ENCODE measurements around the gene QDPR. TPM values are rescaled to one million over a fixed set of nuclear protein-coding genes. Genes with fewer than 3 reads are reported as not detected.

Gene QDPR
- total and polyA plus RNA-seq, 10 of the 15 experiments (the other 5 are each of a cell fraction or from before 2014, with no cell fraction given), result 3.0 to 27.7 (median 11.8) TPM

DNA sequence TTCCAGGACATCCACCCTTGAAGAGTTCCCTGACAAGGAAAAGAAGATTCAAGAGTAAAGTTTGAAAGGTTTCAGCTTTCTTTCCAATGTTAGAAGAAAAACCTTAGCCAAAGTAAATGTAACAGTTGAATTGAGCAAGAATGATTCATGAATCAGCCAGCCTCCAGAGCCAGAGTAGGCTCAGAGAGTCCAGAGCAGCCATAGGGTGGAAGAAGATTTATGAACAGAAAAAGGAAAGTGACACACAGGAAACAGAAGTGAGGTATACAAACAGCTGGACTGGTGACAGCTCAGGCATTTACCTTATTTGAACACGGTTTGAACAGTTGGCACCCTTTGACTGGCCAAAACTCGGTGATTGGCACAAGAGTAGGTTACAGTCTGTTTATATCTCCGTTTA is 63.2 kb downstream of the QDPR start:
- SMC1A ChIA-PET (ENCODE audit: uncharacterized antibody, unreplicated experiment), result interaction anchor here (0.6 to 4.1 kb wide), 6 partner anchors 17 to 125 kb away, joined by 3 to 63 read pairs (median 9); no protein-coding TSS in a partner anchor
- WGBS (ENCODE audit: insufficient coverage, insufficient replicate concordance, low lambda C conversion rate, missing lambda C conversion rate), result 3% methylated on average over 3 of the region's 3 CpGs
- CTCF ChIA-PET, result interaction anchor here (1.0 to 5.6 kb wide), 16 partner anchors 9 to 657 kb away, joined by 3 to 86 read pairs (median 10); no protein-coding TSS in a partner anchor
- intact Hi-C loops (cut with micrococcal nuclease; ENCODE audit: unreplicated experiment), result loop anchor here (5.0 to 10.0 kb wide), 3 partner anchors 271 to 1164 kb away; no protein-coding TSS in a partner anchor
- no peak for TF ChIP-seq MTA2 (IDR thresholded peaks at IDR 0.05; ENCODE audit: low read depth)
- TF ChIP-seq, protein P1, sequence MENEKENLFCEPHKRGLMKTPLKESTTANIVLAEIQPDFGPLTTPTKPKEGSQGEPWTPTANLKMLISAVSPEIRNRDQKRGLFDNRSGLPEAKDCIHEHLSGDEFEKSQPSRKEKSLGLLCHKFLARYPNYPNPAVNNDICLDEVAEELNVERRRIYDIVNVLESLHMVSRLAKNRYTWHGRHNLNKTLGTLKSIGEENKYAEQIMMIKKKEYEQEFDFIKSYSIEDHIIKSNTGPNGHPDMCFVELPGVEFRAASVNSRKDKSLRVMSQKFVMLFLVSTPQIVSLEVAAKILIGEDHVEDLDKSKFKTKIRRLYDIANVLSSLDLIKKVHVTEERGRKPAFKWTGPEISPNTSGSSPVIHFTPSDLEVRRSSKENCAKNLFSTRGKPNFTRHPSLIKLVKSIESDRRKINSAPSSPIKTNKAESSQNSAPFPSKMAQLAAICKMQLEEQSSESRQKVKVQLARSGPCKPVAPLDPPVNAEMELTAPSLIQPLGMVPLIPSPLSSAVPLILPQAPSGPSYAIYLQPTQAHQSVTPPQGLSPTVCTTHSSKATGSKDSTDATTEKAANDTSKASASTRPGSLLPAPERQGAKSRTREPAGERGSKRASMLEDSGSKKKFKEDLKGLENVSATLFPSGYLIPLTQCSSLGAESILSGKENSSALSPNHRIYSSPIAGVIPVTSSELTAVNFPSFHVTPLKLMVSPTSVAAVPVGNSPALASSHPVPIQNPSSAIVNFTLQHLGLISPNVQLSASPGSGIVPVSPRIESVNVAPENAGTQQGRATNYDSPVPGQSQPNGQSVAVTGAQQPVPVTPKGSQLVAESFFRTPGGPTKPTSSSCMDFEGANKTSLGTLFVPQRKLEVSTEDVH (IDR thresholded peaks at IDR 0.05; ENCODE audit: low read depth, partially characterized antibody), result no peak
- no peaks in the 10 kb centered on the region for H3K79me2 ChIP-seq (ENCODE audit: control insufficient read depth, insufficient read depth, low read length)
- H4K20me1 ChIP-seq (ENCODE audit: control insufficient read depth, insufficient read depth), result no peaks in the 10 kb centered on the region
- in situ Hi-C loops (cut with MboI), result no loop called here
- RAD21 ChIA-PET (ENCODE audit: unreplicated experiment), result interaction anchor here (1.0 to 3.2 kb wide), 6 partner anchors 19 to 276 kb away, joined by 3 to 32 read pairs (median 8); no protein-coding TSS in a partner anchor
- H3K36me3 ChIP-seq (ENCODE audit: control insufficient read depth in 2 of 2, insufficient read depth in 2 of 2, low read length in 1 of 2), result no peaks in the 10 kb centered on the region
- no peaks in the 10 kb centered on the region for H3K9me3 ChIP-seq (replicated peaks; ENCODE audit: control insufficient read depth, insufficient read depth, low read length)
- H3K27ac ChIP-seq (ENCODE audit: control insufficient read depth, insufficient read depth), result no peak overlapping the region
- FAIRE-seq (peak; percentile 69), ATAC-seq (peak; percentile 45), DNase-seq (ENCODE audit: low read depth, low spot score) (no peak)
- no peaks in the 10 kb centered on the region for H3K4me1 ChIP-seq (ENCODE audit: control insufficient read depth, insufficient read depth, low read length)
- POLR2A ChIA-PET, result no interaction called here
- no peaks in the 10 kb centered on the region for H3K27me3 ChIP-seq (replicated peaks in 1 of 2; ENCODE audit: control insufficient read depth in 2 of 2, insufficient read depth in 2 of 2, low read length in 1 of 2)
- no peak overlapping the region for H3K4me3 ChIP-seq
- no peak overlapping the region for H2AFZ ChIP-seq (ENCODE audit: control insufficient read depth, low read depth, low read length)
- no TSS peak for BruUV-seq (replicated peaks)
- no peak overlapping the region for H3K4me2 ChIP-seq (ENCODE audit: control insufficient read depth, insufficient read depth)
- H3K9ac ChIP-seq (ENCODE audit: control insufficient read depth, insufficient read depth, low read length), result no peak overlapping the region
